Esophagus muscularis mucosa (tissue), 4 donors: ENCODE data around the gene RIMS3.

Experiments used
- EP300 ChIP-seq: sonication (generic); formaldehyde crosslinking; IDR thresholded peaks from one replicate; pipeline ENCODE4 v1.6.1; 2017; ENCODE audit warnings: antibody characterized with exemption
- POLR2A ChIP-seq: fragments of 450-650 bp; IDR thresholded peaks from one replicate; pipeline ENCODE4 v1.6.1; 2017; ENCODE audit warnings: antibody characterized with exemption, moderate library complexity, mild to moderate bottlenecking, low read depth
- POLR2AphosphoS5 ChIP-seq, 2 donors: sonication (generic); formaldehyde crosslinking; IDR thresholded peaks; one replicate each; pipeline ENCODE4 v1.6.1; 2017; ENCODE audit warnings: antibody characterized with exemption in 2 of 2
- TF ChIP-seq, protein P1 (sequence below), 3 experiments: fragments of 200-600 bp in 2 of 3; fragments of 450-650 bp in 1 of 3; sonication (generic) in 2 of 3; IDR thresholded peaks; one replicate each; pipeline ENCODE4 v1.5.1; 2017 to 2019; ENCODE audit warnings: antibody characterized with exemption in 3 of 3, mild to moderate bottlenecking in 2 of 3, moderate library complexity in 1 of 3

DNA sequence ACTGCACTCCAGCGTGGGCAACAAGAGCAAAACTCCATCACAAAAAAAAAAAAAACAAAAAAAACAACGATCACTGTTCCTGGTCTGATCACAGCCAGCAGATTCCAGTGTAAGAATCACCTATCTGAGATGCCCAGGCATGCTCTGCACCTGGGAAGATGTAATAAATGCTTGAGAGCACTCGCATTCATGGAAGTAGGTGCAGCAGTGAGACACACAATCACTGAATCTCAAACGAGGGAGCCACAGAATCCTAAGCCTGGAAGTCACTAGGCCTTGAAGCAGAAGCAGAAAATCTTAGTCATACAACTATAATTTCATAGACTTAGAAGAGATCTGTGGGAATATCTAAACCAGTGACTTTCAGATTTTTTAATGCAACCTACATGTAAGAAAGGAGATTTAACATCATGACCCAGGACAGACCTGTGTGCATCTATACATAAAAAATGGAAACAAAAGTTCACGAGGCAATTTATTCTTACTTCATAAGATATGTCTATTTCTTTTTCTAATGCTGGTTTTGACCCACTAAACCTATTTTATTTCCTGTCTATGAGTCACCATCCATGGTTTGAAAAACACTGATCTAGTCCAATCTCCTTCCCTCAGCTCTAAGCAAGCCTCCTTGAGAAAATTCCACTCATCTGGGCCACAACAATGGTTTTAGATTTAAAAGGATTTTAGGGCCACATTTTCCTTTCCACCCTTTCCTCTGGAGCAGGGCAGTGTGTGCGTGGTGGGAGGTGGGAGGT is 30.4 kb downstream of the RIMS3 start:
- TF ChIP-seq EP300 (no peak), POLR2AphosphoS5 (IDR thresholded peaks at IDR 0.05) (no peak), POLR2A (no peak)
- TF ChIP-seq, protein P1, sequence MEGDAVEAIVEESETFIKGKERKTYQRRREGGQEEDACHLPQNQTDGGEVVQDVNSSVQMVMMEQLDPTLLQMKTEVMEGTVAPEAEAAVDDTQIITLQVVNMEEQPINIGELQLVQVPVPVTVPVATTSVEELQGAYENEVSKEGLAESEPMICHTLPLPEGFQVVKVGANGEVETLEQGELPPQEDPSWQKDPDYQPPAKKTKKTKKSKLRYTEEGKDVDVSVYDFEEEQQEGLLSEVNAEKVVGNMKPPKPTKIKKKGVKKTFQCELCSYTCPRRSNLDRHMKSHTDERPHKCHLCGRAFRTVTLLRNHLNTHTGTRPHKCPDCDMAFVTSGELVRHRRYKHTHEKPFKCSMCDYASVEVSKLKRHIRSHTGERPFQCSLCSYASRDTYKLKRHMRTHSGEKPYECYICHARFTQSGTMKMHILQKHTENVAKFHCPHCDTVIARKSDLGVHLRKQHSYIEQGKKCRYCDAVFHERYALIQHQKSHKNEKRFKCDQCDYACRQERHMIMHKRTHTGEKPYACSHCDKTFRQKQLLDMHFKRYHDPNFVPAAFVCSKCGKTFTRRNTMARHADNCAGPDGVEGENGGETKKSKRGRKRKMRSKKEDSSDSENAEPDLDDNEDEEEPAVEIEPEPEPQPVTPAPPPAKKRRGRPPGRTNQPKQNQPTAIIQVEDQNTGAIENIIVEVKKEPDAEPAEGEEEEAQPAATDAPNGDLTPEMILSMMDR (IDR thresholded peaks at IDR 0.05), result no peak
